H1 (cell line): ENCODE data around the gene TRIM9. TPM values are rescaled to one million over a fixed set of nuclear protein-coding genes. Genes with fewer than 3 reads are reported as not detected.

ENCODE experiments used
- CTCF ChIA-PET: fragments of 300-600 bp; sonication (Branson Sonifier 250); formaldehyde crosslinking; loops from one replicate; lab custom pipeline; 2021; ENCODE audit not compliant: partially characterized antibody; lab: Charles Lee
- POLR2A ChIA-PET: fragments of 300-600 bp; sonication (Branson Sonifier 250); formaldehyde crosslinking; loops from one replicate; lab custom pipeline; 2021; ENCODE audit warnings: inconsistent platforms; ENCODE audit not compliant: partially characterized antibody; lab: Charles Lee
- DNase-seq, 2 experiments: peaks; one replicate each; pipeline versions ENCODE4 v3.0.0 to v3.0.0-alpha.2; 2010 to 2022; ENCODE audit warnings: low spot score in 2 of 2, low read depth in 1 of 2, mixed read lengths in 1 of 2
- FAIRE-seq: peaks from 2 replicates; lab custom pipeline; 2011; peaks lifted over from hg19 to GRCh38; lab: Jason Lieb, UNC
- H2AFZ ChIP-seq: 2 replicates; pipeline ENCODE4 v1.8.1; 2012; ENCODE audit warnings: low read length, inconsistent platforms
- H2AK5ac ChIP-seq: 2 replicates; pipeline ENCODE4 v1.6.1; 2013; ENCODE audit warnings: low read depth, low read length
- H2BK120ac ChIP-seq: replicated peaks from 2 replicates; pipeline ENCODE3; 2013; ENCODE audit warnings: low read depth, low read length, inconsistent platforms
- H2BK12ac ChIP-seq: 2 replicates; pipeline ENCODE4 v1.6.1; 2013; ENCODE audit warnings: low read depth, low read length
- H2BK15ac ChIP-seq: 2 replicates; pipeline ENCODE4 v1.6.1; 2013; ENCODE audit warnings: low read length
- H2BK20ac ChIP-seq: 2 replicates; pipeline ENCODE4 v1.6.1; 2013; ENCODE audit warnings: low read length
- H2BK5ac ChIP-seq: 2 replicates; pipeline ENCODE4 v1.6.1; 2013; ENCODE audit warnings: low read depth, low read length
- H3K14ac ChIP-seq: 2 replicates; pipeline ENCODE4 v1.6.1; 2013; ENCODE audit warnings: inconsistent platforms; ENCODE audit not compliant: insufficient read length
- H3K18ac ChIP-seq: 2 replicates; pipeline ENCODE4 v1.6.1; 2013; ENCODE audit warnings: low read length; ENCODE audit errors: extremely low read depth
- H3K23ac ChIP-seq: 2 replicates; pipeline ENCODE4 v1.6.1; 2013; ENCODE audit warnings: inconsistent platforms; ENCODE audit not compliant: insufficient read length
- H3K23me2 ChIP-seq: 2 replicates; pipeline ENCODE4 v1.6.1; 2013; ENCODE audit warnings: low read depth, low read length
- H3K27ac ChIP-seq: 2 replicates; pipeline ENCODE4 v1.6.1; 2011; ENCODE audit warnings: low read depth, low read length, inconsistent platforms
- H3K27me3 ChIP-seq, 4 experiments: replicated peaks in 1 of 4; 1 replicate in 1 of 4; 2 replicates in 3 of 4; pipeline versions ENCODE4 v1.6.1 to v1.8.1; 2011 to 2013; ENCODE audit warnings: low read length in 3 of 4, mild to moderate bottlenecking in 3 of 4, inconsistent platforms in 2 of 4, mixed read lengths in 2 of 4, moderate library complexity in 1 of 4; ENCODE audit not compliant: control insufficient read depth in 3 of 4, insufficient read depth in 3 of 4; ENCODE audit errors: extremely low read depth in 1 of 4
- H3K36me3 ChIP-seq, 4 experiments: 2 replicates each; pipeline versions ENCODE4 v1.6.1 to v1.8.1; 2011 to 2013; ENCODE audit warnings: mild to moderate bottlenecking in 4 of 4, low read length in 3 of 4, moderate library complexity in 2 of 4, control low read depth in 1 of 4, inconsistent platforms in 1 of 4; ENCODE audit not compliant: insufficient read depth in 4 of 4, control insufficient read depth in 2 of 4
- H3K4ac ChIP-seq: replicated peaks from 2 replicates; pipeline ENCODE3; 2013; ENCODE audit warnings: low read length, low read depth, mixed read lengths, inconsistent platforms; ENCODE audit not compliant: insufficient read length
- H3K4me1 ChIP-seq, 4 experiments: replicated peaks in 1 of 4; 1 replicate in 1 of 4; 2 replicates in 3 of 4; pipeline versions ENCODE4 v1.6.1 to v1.8.1; 2011 to 2013; ENCODE audit warnings: low read length in 3 of 4, inconsistent platforms in 2 of 4, mixed read lengths in 1 of 4; ENCODE audit not compliant: insufficient read depth in 4 of 4, control insufficient read depth in 3 of 4
- H3K4me2 ChIP-seq, 2 experiments: 2 replicates each; pipeline versions ENCODE4 v1.6.1 to v1.8.1; 2011 to 2013; ENCODE audit warnings: low read depth in 2 of 2, low read length in 2 of 2, control low read depth in 1 of 2, inconsistent platforms in 1 of 2, mild to moderate bottlenecking in 1 of 2; ENCODE audit not compliant: insufficient read depth in 1 of 2
- H3K4me3 ChIP-seq, 4 experiments: fragments of 200-600, 300-600 bp in 1 of 4; sonication (generic), shearing (Covaris generic), sonication (Bioruptor Twin) in 1 of 4; 2 replicates each; pipeline versions ENCODE4 v1.5.1 to v1.8.1; 2011 to 2016; ENCODE audit warnings: low read length in 4 of 4, low read depth in 3 of 4, control low read depth in 2 of 4, inconsistent platforms in 2 of 4, mild to moderate bottlenecking in 2 of 4, mixed read lengths in 1 of 4, moderate library complexity in 1 of 4; ENCODE audit not compliant: insufficient read depth in 2 of 4; ENCODE audit errors: extremely low read depth in 1 of 4
- H3K56ac ChIP-seq: replicated peaks from 2 replicates; pipeline ENCODE3; 2013; ENCODE audit warnings: low read depth, mild to moderate bottlenecking, mixed read lengths, low read length, inconsistent platforms; ENCODE audit not compliant: insufficient read length
- H3K79me1 ChIP-seq: 2 replicates; pipeline ENCODE4 v1.6.1; 2013; ENCODE audit warnings: low read depth, low read length, control low read depth
- H3K79me2 ChIP-seq, 2 experiments: 2 replicates each; pipeline versions ENCODE4 v1.6.1 to v1.8.1; 2012 to 2013; ENCODE audit warnings: low read length in 2 of 2, mild to moderate bottlenecking in 2 of 2, inconsistent platforms in 1 of 2; ENCODE audit not compliant: insufficient read depth in 2 of 2, control insufficient read depth in 1 of 2
- H3K9ac ChIP-seq, 4 experiments: replicated peaks in 1 of 4; 1 replicate in 1 of 4; 2 replicates in 3 of 4; pipeline versions ENCODE4 v1.6.1 to v1.8.1; 2011 to 2013; ENCODE audit warnings: low read depth in 3 of 4, low read length in 3 of 4, control low read depth in 2 of 4, mild to moderate bottlenecking in 2 of 4, moderate library complexity in 2 of 4, inconsistent platforms in 1 of 4; ENCODE audit errors: extremely low read depth in 1 of 4
- H3K9me3 ChIP-seq, 2 experiments: 2 replicates each; pipeline versions ENCODE4 v1.6.1 to v1.8.1; 2012 to 2013; ENCODE audit warnings: mild to moderate bottlenecking in 2 of 2, moderate library complexity in 2 of 2, control low read depth in 1 of 2, inconsistent platforms in 1 of 2, low read depth in 1 of 2, low read length in 1 of 2, mixed read lengths in 1 of 2; ENCODE audit not compliant: insufficient read depth in 2 of 2
- H4K20me1 ChIP-seq, 2 experiments: replicated peaks in 1 of 2; 2 replicates each; pipeline versions ENCODE3 to v1.8.1; 2011 to 2013; ENCODE audit warnings: inconsistent platforms in 2 of 2, low read length in 2 of 2, mild to moderate bottlenecking in 1 of 2; ENCODE audit not compliant: insufficient read depth in 2 of 2, control insufficient read depth in 1 of 2
- H4K5ac ChIP-seq: 2 replicates; pipeline ENCODE4 v1.6.1; 2013; ENCODE audit warnings: low read length, low read depth, mixed read lengths, inconsistent platforms; ENCODE audit not compliant: insufficient read length
- H4K8ac ChIP-seq: 2 replicates; pipeline ENCODE4 v1.8.0; 2013; ENCODE audit warnings: mild to moderate bottlenecking, moderate library complexity, low read length, inconsistent platforms; ENCODE audit not compliant: insufficient read depth; ENCODE audit errors: extremely low read depth
- H4K91ac ChIP-seq: replicated peaks from 2 replicates; pipeline ENCODE3; 2013; ENCODE audit warnings: low read length, mixed read lengths, inconsistent platforms; ENCODE audit not compliant: insufficient read length
- CHD2 ChIP-seq: IDR thresholded peaks from 2 replicates; pipeline ENCODE4 v1.6.1; 2012; ENCODE audit warnings: low read length, improper control_type of control experiment
- WGBS, 2 experiments: shearing (Covaris generic) in 1 of 2; methylation state at CpG; one replicate each; pipeline versions ENCODE4 v1.1.6 to v1.1.7; 2013 to 2015; ENCODE audit warnings: low lambda C conversion rate in 2 of 2, mixed read lengths in 2 of 2, inconsistent platforms in 1 of 2, low coverage in 1 of 2, missing lambda C conversion rate in 1 of 2; ENCODE audit not compliant: insufficient replicate concordance in 2 of 2, insufficient coverage in 1 of 2, insufficient read length in 1 of 2; ENCODE audit errors: extremely low coverage in 1 of 2, missing lambda C conversion rate in 1 of 2; 5-methylcytosine and 5-hydroxymethylcytosine counted together
- polyA plus RNA-seq, 7 experiments: library from polyadenylated mRNA; depleted of rRNA in 3 of 7; stranded (reverse) in 5 of 7; unstranded in 2 of 7; fragments of >200 nt in 5 of 7; fragments of 200-250 nt in 2 of 7; gene quantifications; 1 replicate in 5 of 7; 2 replicates in 1 of 7; 4 replicates in 1 of 7; pipeline versions ENCODE4 v1.2.1 to v1.2.3, GENCODE V29; 2011 to 2013; ENCODE audit warnings: missing spikeins in 2 of 7, mixed read lengths in 2 of 7
- total RNA-seq: library from RNA; stranded (reverse); fragmentation: NEBNext Ultra II Directional; extraction: Animal tissue kit (Norgen Biotek cat#: 25700); gene quantifications from 2 replicates; pipeline ENCODE4 v1.2.1, GENCODE V29; 2021
- TF ChIP-seq, protein P1 (sequence below): IDR thresholded peaks from 2 replicates; pipeline ENCODE4 v1.6.1; 2011; ENCODE audit warnings: low read depth, mild to moderate bottlenecking, low read length; ENCODE audit not compliant: insufficient read depth

Gene TRIM9
- total and polyA plus RNA-seq, 2 of the 8 experiments (the other 6 are each of a cell fraction or from before 2014, with no cell fraction given) = 2.7 to 5.4 TPM

DNA sequence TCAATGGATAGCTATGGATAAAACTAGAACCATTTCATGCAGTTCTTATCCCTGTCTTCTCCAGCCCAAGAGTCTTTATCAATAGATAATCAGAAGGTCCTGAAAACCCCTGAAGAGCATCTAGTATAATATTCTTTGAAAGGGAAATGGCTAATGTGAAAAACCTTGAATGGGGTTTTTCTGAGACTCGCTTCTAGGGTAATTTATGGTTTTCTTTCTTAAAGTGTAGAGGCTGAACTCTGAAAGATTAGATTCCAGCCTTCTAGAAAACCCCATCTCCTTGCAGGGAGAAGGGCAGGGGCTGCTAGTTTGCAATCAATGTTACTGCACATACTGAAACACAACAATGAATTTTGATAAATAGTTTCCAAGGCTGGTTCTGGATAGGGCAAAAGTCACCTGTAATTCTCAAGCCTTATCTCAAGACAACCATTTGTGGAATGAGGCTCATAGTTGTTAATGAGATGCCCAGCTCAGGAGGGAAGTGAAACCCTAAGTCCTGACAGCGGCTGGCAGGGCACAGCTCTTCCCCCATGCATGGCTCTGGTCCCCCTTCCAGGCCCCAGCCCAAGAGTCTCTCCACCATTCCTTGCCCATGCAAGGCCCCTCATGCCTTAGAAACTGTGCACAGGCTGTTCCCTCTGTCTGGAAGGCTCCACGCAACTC, 116.9 kb downstream of the TRIM9 start:
- Histone ChIP-seq H3K79me2 (no peaks in the 10 kb centered on the region), H2BK5ac (no peak overlapping the region), H3K27me3 (no peaks in the 10 kb centered on the region), H3K4me3 (no peak overlapping the region), H3K56ac (no peak overlapping the region), H3K14ac (no peak overlapping the region), H3K9me3 (no peaks in the 10 kb centered on the region), H3K79me1 (no peaks in the 10 kb centered on the region), H2BK12ac (no peak overlapping the region), H4K8ac (no peak overlapping the region), H3K18ac (no peak overlapping the region), H3K36me3 (no peaks in the 10 kb centered on the region), H3K9ac (no peak overlapping the region), H3K27ac (no peak overlapping the region), H3K23ac (no peak overlapping the region), H2BK20ac (no peak overlapping the region), H3K4me1 (no peaks in the 10 kb centered on the region), H3K4ac (no peak overlapping the region), H3K23me2 (no peaks in the 10 kb centered on the region), H2BK15ac (no peak overlapping the region), H4K20me1 (no peaks in the 10 kb centered on the region), H4K5ac (no peak overlapping the region), H4K91ac (no peak overlapping the region), H2AFZ (no peak overlapping the region), H2AK5ac (no peak overlapping the region), H2BK120ac (no peak overlapping the region), H3K4me2 (no peak overlapping the region)
- TF ChIP-seq, protein P1, sequence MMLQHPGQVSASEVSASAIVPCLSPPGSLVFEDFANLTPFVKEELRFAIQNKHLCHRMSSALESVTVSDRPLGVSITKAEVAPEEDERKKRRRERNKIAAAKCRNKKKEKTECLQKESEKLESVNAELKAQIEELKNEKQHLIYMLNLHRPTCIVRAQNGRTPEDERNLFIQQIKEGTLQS = no peak
- TF ChIP-seq CHD2 = no peak
- CTCF ChIA-PET = interaction anchor here (0.9 to 1.1 kb wide), 2 partner anchors 20 to 23 kb away, joined by 3 to 6 read pairs; no protein-coding TSS in a partner anchor
- DNase-seq = no peak
- POLR2A ChIA-PET = no interaction called here
- WGBS, 2 experiments = 84% methylated on average over 3 of the region's 3 CpGs; no CpG with 5 or more reads in 1 of the 2 experiments
- FAIRE-seq = no peak
